GM21576 (cell line): ENCODE measurements around the gene PLOD3.

Source experiments
- ATAC-seq: cut with Tn5 transposase; IDR thresholded peaks from one replicate; pipeline ENCODE4 v1.9.1; 2021; ENCODE audit warnings: mild to moderate bottlenecking, moderate library complexity; ENCODE audit not compliant: unreplicated experiment

PLOD3 gene

GRCh38 chr7:101239951-101240220 is 22.5 kb upstream of the PLOD3 start:
- ATAC-seq: no peak

- ATAC-seq: no peak
Observed at GRCh38 chr7:101239191-101239950, 22.0 kb upstream of the PLOD3 start.

GRCh38 chr7:101238226-101239182 is 21.1 kb upstream of the PLOD3 start:
- no peak for ATAC-seq

GRCh38 chr7:101237206-101238067 is 20.1 kb upstream of the PLOD3 start, which contains the start of gene CLDN15:
Gene CLDN15, minus strand, starts transcription at chr7:101237802. Its CDS starts 221 bp downstream, at chr7:101237581.
- no peak for ATAC-seq

GRCh38 chr7:101236292-101236835 is 19.0 kb upstream of the PLOD3 start:
- no peak for ATAC-seq

GRCh38 chr7:101235522-101235921 is 18.1 kb upstream of the PLOD3 start:
- no peak for ATAC-seq

- ATAC-seq: no peak
Observed at GRCh38 chr7:101235050-101235449, 17.7 kb upstream of the PLOD3 start.

- no peak for ATAC-seq
Observed at GRCh38 chr7:101234636-101235035, 17.3 kb upstream of the PLOD3 start.

GRCh38 chr7:101233907-101234547 is 16.6 kb upstream of the PLOD3 start:
- ATAC-seq: no peak

GRCh38 chr7:101232141-101232850 is 14.9 kb upstream of the PLOD3 start:
- ATAC-seq: no peak

GRCh38 chr7:101231644-101232043 is 14.3 kb upstream of the PLOD3 start:
- ATAC-seq: no peak

- ATAC-seq: no peak
Observed at GRCh38 chr7:101226721-101227120, 9.3 kb upstream of the PLOD3 start.

GRCh38 chr7:101225650-101226049 is 8.3 kb upstream of the PLOD3 start:
- ATAC-seq: no peak

GRCh38 chr7:101223528-101223927 is 6.1 kb upstream of the PLOD3 start:
- no peak for ATAC-seq

GRCh38 chr7:101222275-101222830 is 5.0 kb upstream of the PLOD3 start:
- ATAC-seq: no peak

GRCh38 chr7:101220295-101220694 is 2.9 kb upstream of the PLOD3 start:
- no peak for ATAC-seq

- no peak for ATAC-seq
Observed at GRCh38 chr7:101218236-101219125, 1.1 kb upstream of the PLOD3 start.

GRCh38 chr7:101216860-101217387 is 457 bp downstream of the PLOD3 start:
- ATAC-seq: peak; percentile 31
